Measurements from ENCODE around the gene ZNF254. TPM values are rescaled to one million over a fixed set of nuclear protein-coding genes. Genes with fewer than 3 reads are reported as not detected.
"Not testable (repeated sequence)": the region's sequence is repeated elsewhere in the genome, so short reads cannot be mapped to it uniquely, and the experiment has no call there.

Gene ZNF254
- total RNA-seq, 1 experiment from 2014 or later, result 2.1 TPM

- H3K27me3 ChIP-seq, result no peaks in the 10 kb centered on the region
- H3K4me3 ChIP-seq, result no peak overlapping the region
- no peaks in the 10 kb centered on the region; the same call in 1 of the 2 replicates for H3K36me3 ChIP-seq
Measured at GRCh38 chr19:24065243-24065642, 21.7 kb upstream of the ZNF254 start.

GRCh38 chr19:24065865-24066604 is 21.0 kb upstream of the ZNF254 start:
- H3K9me3 ChIP-seq, result no peaks in the 10 kb centered on the region
- H3K36me3 ChIP-seq, result no peaks in the 10 kb centered on the region; the same call in 1 of the 2 replicates
- no peaks in the 10 kb centered on the region for H3K27me3 ChIP-seq
- H3K4me3 ChIP-seq, result no peak overlapping the region
- DNase-seq, result no peak

More at GRCh38 chr19:24065243-24065642, 21.7 kb upstream of the ZNF254 start:
- DNase-seq, result no peak
- no peaks in the 10 kb centered on the region for H3K9me3 ChIP-seq

GRCh38 chr19:24069905-24070657 is 16.9 kb upstream of the ZNF254 start:
- no peaks in the 10 kb centered on the region; the same call in 1 of the 2 replicates for H3K36me3 ChIP-seq
- no peaks in the 10 kb centered on the region for H3K27me3 ChIP-seq
- H3K9me3 ChIP-seq, result no peaks in the 10 kb centered on the region
- DNase-seq, result no peak
- H3K4me3 ChIP-seq, result no peak overlapping the region

- no peak for DNase-seq
- Histone ChIP-seq H3K4me3 (no peak overlapping the region), H3K36me3 (no peaks in the 10 kb centered on the region; the same call in 1 of the 2 replicates), H3K27me3 (no peaks in the 10 kb centered on the region), H3K9me3 (no peaks in the 10 kb centered on the region)
Measured at GRCh38 chr19:24071078-24071477, 15.9 kb upstream of the ZNF254 start.

- H3K27me3 ChIP-seq, result no peaks in the 10 kb centered on the region
- H3K36me3 ChIP-seq, result no peaks in the 10 kb centered on the region; the same call in 1 of the 2 replicates
- no peak for DNase-seq
- no peaks in the 10 kb centered on the region for H3K9me3 ChIP-seq
- H3K4me3 ChIP-seq, result no peak overlapping the region
Measured at GRCh38 chr19:24072720-24073119, 14.3 kb upstream of the ZNF254 start.

- no peak for DNase-seq
- Histone ChIP-seq H3K4me3 (no peak overlapping the region), H3K36me3 (no peaks in the 10 kb centered on the region; the same call in 1 of the 2 replicates), H3K9me3 (no peaks in the 10 kb centered on the region), H3K27me3 (no peaks in the 10 kb centered on the region)
Measured at GRCh38 chr19:24073807-24074206, 13.2 kb upstream of the ZNF254 start.

GRCh38 chr19:24074720-24075454 is 12.1 kb upstream of the ZNF254 start:
- Histone ChIP-seq H3K4me3 (no peak overlapping the region), H3K36me3 (no peaks in the 10 kb centered on the region; the same call in 1 of the 2 replicates), H3K27me3 (no peaks in the 10 kb centered on the region), H3K9me3 (no peaks in the 10 kb centered on the region)
- peak; percentile 11 for DNase-seq

- H3K9me3 ChIP-seq, H3K27me3 ChIP-seq, DNase-seq, H3K4me3 ChIP-seq, H3K36me3 ChIP-seq: not testable (repeated sequence)
Measured at GRCh38 chr19:24075530-24075929, 11.5 kb upstream of the ZNF254 start.

GRCh38 chr19:24078680-24079079 is 8.3 kb upstream of the ZNF254 start:
- Histone ChIP-seq H3K27me3 (no peaks in the 10 kb centered on the region), H3K36me3 (no peaks in the 10 kb centered on the region), H3K9me3 (no peaks in the 10 kb centered on the region), H3K4me3 (no peak overlapping the region)
- no peak for DNase-seq

GRCh38 chr19:24081056-24081455 is 5.9 kb upstream of the ZNF254 start:
- no peaks in the 10 kb centered on the region for H3K9me3 ChIP-seq
- no peak for DNase-seq
- no peak overlapping the region for H3K4me3 ChIP-seq
- H3K27me3 ChIP-seq, result no peaks in the 10 kb centered on the region
- H3K36me3 ChIP-seq, result no peaks in the 10 kb centered on the region

GRCh38 chr19:24098359-24098758 is 11.4 kb downstream of the ZNF254 start:
- Histone ChIP-seq H3K9me3 (peaks cover 3% of the 10 kb centered on the region; the same call in 1 of the 2 replicates), H3K27me3 (no peaks in the 10 kb centered on the region), H3K4me3 (no peak overlapping the region), H3K36me3 (peaks cover 9% of the 10 kb centered on the region)
- no peak for DNase-seq

- Histone ChIP-seq H3K9me3 (peaks cover 3% of the 10 kb centered on the region; the same call in 1 of the 2 replicates), H3K36me3 (peaks cover 7% of the 10 kb centered on the region), H3K4me3 (no peak overlapping the region), H3K27me3 (no peaks in the 10 kb centered on the region)
- no peak for DNase-seq
Measured at GRCh38 chr19:24099829-24100228, 12.8 kb downstream of the ZNF254 start.

GRCh38 chr19:24100597-24100996 is 13.6 kb downstream of the ZNF254 start:
- H3K9me3 ChIP-seq, DNase-seq, H3K4me3 ChIP-seq, H3K36me3 ChIP-seq, H3K27me3 ChIP-seq: not testable (repeated sequence)

GRCh38 chr19:24101459-24102115 is 14.6 kb downstream of the ZNF254 start:
- peaks cover 4% of the 10 kb centered on the region for H3K36me3 ChIP-seq
- no peak overlapping the region for H3K4me3 ChIP-seq
- no peak for DNase-seq
- no peaks in the 10 kb centered on the region for H3K27me3 ChIP-seq
- H3K9me3 ChIP-seq, result no peaks in the 10 kb centered on the region

- DNase-seq, result no peak
- Histone ChIP-seq H3K36me3 (peaks cover 23% of the 10 kb centered on the region), H3K27me3 (no peaks in the 10 kb centered on the region), H3K9me3 (peaks cover 21% of the 10 kb centered on the region), H3K4me3 (no peak overlapping the region)
Measured at GRCh38 chr19:24127601-24128000, 40.6 kb downstream of the ZNF254 start.

GRCh38 chr19:24140099-24140498 is 53.1 kb downstream of the ZNF254 start:
- Histone ChIP-seq H3K4me3 (no peak overlapping the region), H3K9me3 (peaks cover 7% of the 10 kb centered on the region; the same call in 1 of the 2 replicates), H3K36me3 (no peaks in the 10 kb centered on the region; the same call in none of the 2 replicates), H3K27me3 (no peaks in the 10 kb centered on the region)
- peak; percentile 12 for DNase-seq

Data from MG63 (cell line).